Measurements from ENCODE around the gene SNX13. TPM values are rescaled to one million over a fixed set of nuclear protein-coding genes. Genes with fewer than 3 reads are reported as not detected.

The SNX13 gene
- total and polyA plus RNA-seq, 9 of the 15 experiments (the other 6 are each of a cell fraction or from before 2014, with no cell fraction given) = 5.6 to 33.2 (median 25.4) TPM

- no peak for TF ChIP-seq PKNOX1 (IDR thresholded peaks at IDR 0.05)
- no peak for TF ChIP-seq XRCC3 (IDR thresholded peaks at IDR 0.05)
- TF ChIP-seq NBN (IDR thresholded peaks at IDR 0.05; ENCODE audit: low read depth) = no peak
- TF ChIP-seq CTBP1 (IDR thresholded peaks at IDR 0.05; ENCODE audit: borderline replicate concordance) = no peak
- TF ChIP-seq TOE1 (IDR thresholded peaks at IDR 0.05; ENCODE audit: borderline replicate concordance) = no peak
- no peak for TF ChIP-seq TOE1 (CRISPR knock-in tag; IDR thresholded peaks at IDR 0.05; ENCODE audit: borderline replicate concordance, low read depth)
- TF ChIP-seq ZFPM2 (CRISPR knock-in tag; IDR thresholded peaks at IDR 0.05) = no peak
- no peak for TF ChIP-seq ZNF23 (CRISPR knock-in tag; IDR thresholded peaks at IDR 0.05)
- TF ChIP-seq ZNF609 (CRISPR knock-in tag; IDR thresholded peaks at IDR 0.05; ENCODE audit: borderline replicate concordance) = no peak
- TF ChIP-seq ZKSCAN3 (CRISPR knock-in tag; IDR thresholded peaks at IDR 0.05) = no peak
- TF ChIP-seq HDAC1 (IDR thresholded peaks at IDR 0.05) = no peak
- TF ChIP-seq ZFX (CRISPR knock-in tag; IDR thresholded peaks at IDR 0.05) = no peak
- TF ChIP-seq, protein P1, sequence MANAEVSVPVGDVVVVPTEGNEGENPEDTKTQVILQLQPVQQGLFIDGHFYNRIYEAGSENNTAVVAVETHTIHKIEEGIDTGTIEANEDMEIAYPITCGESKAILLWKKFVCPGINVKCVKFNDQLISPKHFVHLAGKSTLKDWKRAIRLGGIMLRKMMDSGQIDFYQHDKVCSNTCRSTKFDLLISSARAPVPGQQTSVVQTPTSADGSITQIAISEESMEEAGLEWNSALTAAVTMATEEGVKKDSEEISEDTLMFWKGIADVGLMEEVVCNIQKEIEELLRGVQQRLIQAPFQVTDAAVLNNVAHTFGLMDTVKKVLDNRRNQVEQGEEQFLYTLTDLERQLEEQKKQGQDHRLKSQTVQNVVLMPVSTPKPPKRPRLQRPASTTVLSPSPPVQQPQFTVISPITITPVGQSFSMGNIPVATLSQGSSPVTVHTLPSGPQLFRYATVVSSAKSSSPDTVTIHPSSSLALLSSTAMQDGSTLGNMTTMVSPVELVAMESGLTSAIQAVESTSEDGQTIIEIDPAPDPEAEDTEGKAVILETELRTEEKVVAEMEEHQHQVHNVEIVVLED (CRISPR knock-in tag; IDR thresholded peaks at IDR 0.05) = no peak
- TF ChIP-seq BCLAF1 (IDR thresholded peaks at IDR 0.05; ENCODE audit: borderline replicate concordance in 1 of 2, control insufficient read depth in 1 of 2, low read depth in 2 of 2, low read length in 1 of 2) = no peak
- TF ChIP-seq ZFP1 (CRISPR knock-in tag; IDR thresholded peaks at IDR 0.05) = no peak
- TF ChIP-seq ZBTB9 (CRISPR knock-in tag; IDR thresholded peaks at IDR 0.05) = no peak
- TF ChIP-seq SP2 (IDR thresholded peaks at IDR 0.05; ENCODE audit: extremely low read depth, low read depth, low read length, poor library complexity, severe bottlenecking) = no peak
Observed at GRCh38 chr7:17807242-17807641, 133.1 kb downstream of the SNX13 start (continued).

Measured in K562 (cell line).